C4-2B (cell line): ENCODE measurements around the gene RNF150.

ENCODE experiments used
- H3K27ac ChIP-seq: fragments of 450-650 bp; 2 replicates; pipeline ENCODE4 v1.5.1; 2017
- ZFX ChIP-seq: fragments of 450-650 bp; IDR thresholded peaks from 2 replicates; pipeline ENCODE4 v1.6.1; 2017
- TF ChIP-seq, protein P1 (sequence below): fragments of 450-650 bp; conservative IDR thresholded peaks from 2 replicates; pipeline ENCODE4 v1.5.1; 2017; ENCODE audit warnings: mild to moderate bottlenecking

The RNF150 gene

GRCh38 chr4:141027421-141027820 lies 105.8 kb downstream of the RNF150 start:
- no peak overlapping the region for H3K27ac ChIP-seq
- TF ChIP-seq ZFX, result no peak
- TF ChIP-seq, protein P1, sequence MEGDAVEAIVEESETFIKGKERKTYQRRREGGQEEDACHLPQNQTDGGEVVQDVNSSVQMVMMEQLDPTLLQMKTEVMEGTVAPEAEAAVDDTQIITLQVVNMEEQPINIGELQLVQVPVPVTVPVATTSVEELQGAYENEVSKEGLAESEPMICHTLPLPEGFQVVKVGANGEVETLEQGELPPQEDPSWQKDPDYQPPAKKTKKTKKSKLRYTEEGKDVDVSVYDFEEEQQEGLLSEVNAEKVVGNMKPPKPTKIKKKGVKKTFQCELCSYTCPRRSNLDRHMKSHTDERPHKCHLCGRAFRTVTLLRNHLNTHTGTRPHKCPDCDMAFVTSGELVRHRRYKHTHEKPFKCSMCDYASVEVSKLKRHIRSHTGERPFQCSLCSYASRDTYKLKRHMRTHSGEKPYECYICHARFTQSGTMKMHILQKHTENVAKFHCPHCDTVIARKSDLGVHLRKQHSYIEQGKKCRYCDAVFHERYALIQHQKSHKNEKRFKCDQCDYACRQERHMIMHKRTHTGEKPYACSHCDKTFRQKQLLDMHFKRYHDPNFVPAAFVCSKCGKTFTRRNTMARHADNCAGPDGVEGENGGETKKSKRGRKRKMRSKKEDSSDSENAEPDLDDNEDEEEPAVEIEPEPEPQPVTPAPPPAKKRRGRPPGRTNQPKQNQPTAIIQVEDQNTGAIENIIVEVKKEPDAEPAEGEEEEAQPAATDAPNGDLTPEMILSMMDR, result no peak

DNA sequence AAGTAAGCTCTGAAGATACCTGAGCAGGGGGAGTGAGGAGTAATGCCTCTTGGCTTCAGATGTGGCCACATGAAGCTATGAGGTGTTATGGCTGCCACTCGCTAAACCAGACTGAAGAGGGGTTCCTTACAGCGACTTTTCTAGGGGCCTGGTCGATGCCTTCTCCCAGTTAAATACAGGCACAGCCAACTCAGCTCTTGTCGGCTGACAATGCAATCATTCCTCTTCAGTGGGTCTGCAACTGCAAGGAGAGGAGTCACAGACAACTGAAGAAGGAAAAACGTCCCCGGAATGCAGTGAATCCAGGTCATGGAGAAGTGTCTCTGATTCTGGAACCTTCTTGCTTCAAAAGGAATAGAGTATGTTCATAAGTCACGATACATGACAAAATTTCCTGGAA lies 106.4 kb downstream of the RNF150 start:
- no peak for TF ChIP-seq ZFX
- TF ChIP-seq, protein P1, result no peak
- no peak overlapping the region for H3K27ac ChIP-seq

- no peak overlapping the region for H3K27ac ChIP-seq
- no peak for TF ChIP-seq ZFX
- TF ChIP-seq, protein P1, result no peak
These were observed 110.2 kb downstream of the RNF150 start for GRCh38 chr4:141023051-141023450.

- H3K27ac ChIP-seq, result no peak overlapping the region
- no peak for TF ChIP-seq ZFX
- TF ChIP-seq, protein P1, result no peak
These were observed 111.1 kb downstream of the RNF150 start for GRCh38 chr4:141022111-141022695.

DNA sequence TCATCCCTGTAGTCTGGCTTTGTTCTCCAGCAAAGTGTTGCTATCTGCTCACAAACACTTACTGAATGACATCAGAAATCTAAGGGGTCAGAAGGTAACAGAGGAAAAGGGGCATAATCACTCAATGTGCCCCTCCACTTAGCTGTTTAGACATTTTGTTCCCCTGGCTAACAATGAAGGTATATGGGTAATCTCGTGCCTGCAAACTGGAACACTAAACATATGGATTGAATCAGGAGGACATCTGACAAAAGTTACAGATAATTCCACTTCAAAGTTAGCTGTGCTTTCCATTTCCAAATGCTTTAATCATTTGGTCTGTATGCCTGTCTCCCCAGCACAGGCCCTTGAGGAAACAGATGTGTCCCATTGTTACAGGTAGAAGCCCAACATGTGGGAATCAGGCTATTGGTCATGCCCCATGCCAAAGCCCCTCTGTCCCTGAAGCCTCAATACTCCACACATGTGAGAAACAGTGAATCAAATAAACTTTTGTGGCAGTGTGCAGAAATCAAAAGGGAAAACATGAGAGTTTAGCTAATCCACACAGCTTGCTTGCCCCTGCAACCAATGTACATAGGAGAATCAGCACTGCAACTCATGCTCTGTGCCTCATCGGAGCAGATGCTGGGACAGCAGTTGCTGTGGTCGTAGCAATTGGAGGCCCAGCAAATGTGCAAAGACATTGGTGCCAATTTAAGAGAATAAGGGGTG lies 111.7 kb downstream of the RNF150 start:
- no peak for TF ChIP-seq ZFX
- TF ChIP-seq, protein P1, result no peak
- no peak overlapping the region for H3K27ac ChIP-seq

DNA sequence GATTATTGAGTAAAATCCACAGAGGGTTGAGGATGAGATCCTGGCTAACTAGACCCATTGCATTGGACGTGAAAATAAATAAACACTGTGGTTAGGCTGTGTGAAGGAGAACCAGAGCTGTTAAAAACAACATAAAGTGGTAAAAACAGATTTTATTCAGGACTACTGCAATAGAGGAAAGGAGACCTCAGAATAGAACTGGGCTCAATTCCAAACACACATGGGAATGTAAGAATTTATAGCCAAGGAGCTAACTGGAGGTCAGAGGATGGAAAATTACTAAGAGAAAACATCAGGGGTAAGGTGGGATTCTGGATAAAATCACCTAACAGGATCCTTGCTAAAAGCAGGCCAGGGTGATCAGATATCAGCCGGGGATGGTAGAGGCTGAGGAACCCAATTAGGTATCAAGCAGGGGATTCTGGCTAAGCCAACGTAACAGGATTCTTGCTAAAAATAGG lies 112.4 kb downstream of the RNF150 start:
- no peak overlapping the region for H3K27ac ChIP-seq
- TF ChIP-seq ZFX, result no peak
- TF ChIP-seq, protein P1, result no peak

DNA sequence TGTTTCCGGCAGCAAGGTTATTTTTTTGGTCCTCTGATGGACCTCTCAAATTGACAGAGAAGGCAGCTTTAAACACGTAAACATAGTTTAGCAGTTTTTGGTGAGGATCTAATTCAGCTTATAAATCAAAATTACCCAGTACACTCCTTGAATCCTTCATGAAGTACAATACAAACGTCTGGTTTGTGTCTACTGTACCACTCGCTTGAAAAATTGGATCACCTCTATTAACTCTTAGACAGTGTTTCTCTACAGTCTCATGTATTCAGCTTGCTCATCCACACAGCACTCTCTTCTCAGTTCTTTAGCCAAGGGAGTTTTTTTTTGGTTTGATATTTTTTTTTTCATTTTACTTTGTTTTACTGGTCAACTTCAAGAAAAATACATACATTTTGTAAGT lies 113.5 kb downstream of the RNF150 start:
- H3K27ac ChIP-seq, result no peak overlapping the region
- TF ChIP-seq, protein P1, result no peak
- no peak for TF ChIP-seq ZFX
